ENCODE results near the gene LILRB1. TPM values are rescaled to one million over a fixed set of nuclear protein-coding genes. Genes with fewer than 3 reads are reported as not detected.
A peak's percentile ranks its signal among the peaks of the same experiment; 100 is the strongest.

Gene LILRB1
- total and polyA plus RNA-seq, 2 of the 13 experiments (the other 11 are each of a cell fraction or from before 2014, with no cell fraction given): not detected

DNA sequence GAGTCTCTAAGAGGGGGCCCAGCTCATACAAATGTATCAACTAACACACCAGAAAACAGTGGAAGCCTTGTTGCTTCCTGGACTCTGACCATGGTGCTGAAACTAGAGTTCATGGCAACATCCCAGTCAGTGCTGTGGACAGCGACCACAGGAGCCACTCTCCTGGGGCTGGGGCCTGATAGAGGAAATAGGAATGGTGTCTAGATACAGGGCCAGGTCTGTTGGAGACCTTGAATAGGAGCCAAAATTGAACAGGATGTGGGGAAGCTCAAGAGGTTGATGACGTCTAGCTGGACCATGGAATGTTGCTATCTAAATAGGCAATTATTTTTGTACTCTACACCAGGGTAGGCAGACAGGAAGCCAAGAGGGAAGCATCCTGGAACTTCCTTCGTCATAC is 54.2 kb downstream of the LILRB1 start (continued):
- TF ChIP-seq, protein P1, sequence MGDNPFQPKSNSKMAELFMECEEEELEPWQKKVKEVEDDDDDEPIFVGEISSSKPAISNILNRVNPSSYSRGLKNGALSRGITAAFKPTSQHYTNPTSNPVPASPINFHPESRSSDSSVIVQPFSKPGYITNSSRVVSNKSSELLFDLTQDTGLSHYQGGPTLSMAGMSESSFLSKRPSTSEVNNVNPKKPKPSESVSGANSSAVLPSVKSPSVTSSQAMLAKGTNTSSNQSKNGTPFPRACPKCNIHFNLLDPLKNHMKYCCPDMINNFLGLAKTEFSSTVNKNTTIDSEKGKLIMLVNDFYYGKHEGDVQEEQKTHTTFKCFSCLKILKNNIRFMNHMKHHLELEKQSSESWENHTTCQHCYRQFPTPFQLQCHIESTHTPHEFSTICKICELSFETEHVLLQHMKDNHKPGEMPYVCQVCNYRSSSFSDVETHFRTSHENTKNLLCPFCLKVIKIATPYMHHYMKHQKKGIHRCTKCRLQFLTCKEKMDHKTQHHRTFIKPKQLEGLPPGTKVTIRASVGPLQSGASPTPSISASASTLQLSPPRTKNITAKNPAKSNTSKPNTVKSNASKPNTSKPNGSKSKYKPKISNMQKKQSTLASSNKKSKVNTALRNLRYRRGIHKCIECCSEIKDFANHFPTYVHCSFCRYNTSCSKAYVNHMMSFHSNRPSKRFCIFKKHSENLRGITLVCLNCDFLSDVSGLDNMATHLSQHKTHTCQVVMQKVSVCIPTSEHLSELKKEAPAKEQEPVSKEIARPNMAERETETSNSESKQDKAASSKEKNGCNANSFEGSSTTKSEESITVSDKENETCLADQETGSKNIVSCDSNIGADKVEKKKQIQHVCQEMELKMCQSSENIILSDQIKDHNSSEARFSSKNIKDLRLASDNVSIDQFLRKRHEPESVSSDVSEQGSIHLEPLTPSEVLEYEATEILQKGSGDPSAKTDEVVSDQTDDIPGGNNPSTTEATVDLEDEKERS (CRISPR knock-in tag; IDR thresholded peaks at IDR 0.05): 0 out of 2 replicates have a peak, but pooled peaks have one; percentile 29
- TF ChIP-seq HOXD1 (CRISPR knock-in tag; IDR thresholded peaks at IDR 0.05) (0 out of 2 replicates have a peak, but pooled peaks have one; percentile 35), ZNF772 (CRISPR knock-in tag; IDR thresholded peaks at IDR 0.05) (peak; percentile 64; the same call in 1 of the 2 replicates), TBL1XR1 (IDR thresholded peaks at IDR 0.05; ENCODE audit: borderline replicate concordance, low read length, partially characterized antibody) (no peak), NCOA2 (CRISPR knock-in tag; IDR thresholded peaks at IDR 0.05) (peak; percentile 28; the same call in 1 of the 2 replicates), PPARG (CRISPR knock-in tag; conservative IDR thresholded peaks at IDR 0.05) (0 out of 2 replicates have a peak, but pooled peaks have one; percentile 30), GATAD1 (CRISPR knock-in tag; IDR thresholded peaks at IDR 0.05) (0 out of 2 replicates have a peak, but pooled peaks have one; percentile 44), FOXK1 (CRISPR knock-in tag; IDR thresholded peaks at IDR 0.05; ENCODE audit: borderline replicate concordance, low read depth) (peak; percentile 86; the same call in 1 of the 2 replicates), ZNF430 (CRISPR knock-in tag; IDR thresholded peaks at IDR 0.05) (peak; percentile 57; the same call in 1 of the 2 replicates), KDM3A (CRISPR knock-in tag; IDR thresholded peaks at IDR 0.05; ENCODE audit: low read depth) (no peak; the same call in 1 of the 2 replicates), HOXA5 (CRISPR knock-in tag; IDR thresholded peaks at IDR 0.05) (peak; percentile 92), ZNF383 (CRISPR knock-in tag; IDR thresholded peaks at IDR 0.05; ENCODE audit: borderline replicate concordance) (no peak), ZNF101 (CRISPR knock-in tag; IDR thresholded peaks at IDR 0.05; ENCODE audit: borderline replicate concordance, low read depth) (no peak), RARA (CRISPR knock-in tag; IDR thresholded peaks at IDR 0.05) (peak; percentile 61; the same call in 1 of the 2 replicates), NBN (conservative IDR thresholded peaks at IDR 0.05) (no peak), XBP1 (CRISPR knock-in tag; IDR thresholded peaks at IDR 0.05) (0 out of 2 replicates have a peak, but pooled peaks have one; percentile 44), HOXA9 (CRISPR knock-in tag; IDR thresholded peaks at IDR 0.05; ENCODE audit: borderline replicate concordance) (peak; percentile 41; the same call in 1 of the 2 replicates)
- TF ChIP-seq, protein P2, sequence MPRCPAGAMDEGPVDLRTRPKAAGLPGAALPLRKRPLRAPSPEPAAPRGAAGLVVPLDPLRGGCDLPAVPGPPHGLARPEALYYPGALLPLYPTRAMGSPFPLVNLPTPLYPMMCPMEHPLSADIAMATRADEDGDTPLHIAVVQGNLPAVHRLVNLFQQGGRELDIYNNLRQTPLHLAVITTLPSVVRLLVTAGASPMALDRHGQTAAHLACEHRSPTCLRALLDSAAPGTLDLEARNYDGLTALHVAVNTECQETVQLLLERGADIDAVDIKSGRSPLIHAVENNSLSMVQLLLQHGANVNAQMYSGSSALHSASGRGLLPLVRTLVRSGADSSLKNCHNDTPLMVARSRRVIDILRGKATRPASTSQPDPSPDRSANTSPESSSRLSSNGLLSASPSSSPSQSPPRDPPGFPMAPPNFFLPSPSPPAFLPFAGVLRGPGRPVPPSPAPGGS (CRISPR knock-in tag; IDR thresholded peaks at IDR 0.05): no peak
- TF ChIP-seq, protein P3, sequence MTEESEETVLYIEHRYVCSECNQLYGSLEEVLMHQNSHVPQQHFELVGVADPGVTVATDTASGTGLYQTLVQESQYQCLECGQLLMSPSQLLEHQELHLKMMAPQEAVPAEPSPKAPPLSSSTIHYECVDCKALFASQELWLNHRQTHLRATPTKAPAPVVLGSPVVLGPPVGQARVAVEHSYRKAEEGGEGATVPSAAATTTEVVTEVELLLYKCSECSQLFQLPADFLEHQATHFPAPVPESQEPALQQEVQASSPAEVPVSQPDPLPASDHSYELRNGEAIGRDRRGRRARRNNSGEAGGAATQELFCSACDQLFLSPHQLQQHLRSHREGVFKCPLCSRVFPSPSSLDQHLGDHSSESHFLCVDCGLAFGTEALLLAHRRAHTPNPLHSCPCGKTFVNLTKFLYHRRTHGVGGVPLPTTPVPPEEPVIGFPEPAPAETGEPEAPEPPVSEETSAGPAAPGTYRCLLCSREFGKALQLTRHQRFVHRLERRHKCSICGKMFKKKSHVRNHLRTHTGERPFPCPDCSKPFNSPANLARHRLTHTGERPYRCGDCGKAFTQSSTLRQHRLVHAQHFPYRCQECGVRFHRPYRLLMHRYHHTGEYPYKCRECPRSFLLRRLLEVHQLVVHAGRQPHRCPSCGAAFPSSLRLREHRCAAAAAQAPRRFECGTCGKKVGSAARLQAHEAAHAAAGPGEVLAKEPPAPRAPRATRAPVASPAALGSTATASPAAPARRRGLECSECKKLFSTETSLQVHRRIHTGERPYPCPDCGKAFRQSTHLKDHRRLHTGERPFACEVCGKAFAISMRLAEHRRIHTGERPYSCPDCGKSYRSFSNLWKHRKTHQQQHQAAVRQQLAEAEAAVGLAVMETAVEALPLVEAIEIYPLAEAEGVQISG (CRISPR knock-in tag; IDR thresholded peaks at IDR 0.05): peak; percentile 45; the same call in 1 of the 2 replicates
- TF ChIP-seq, protein P4, sequence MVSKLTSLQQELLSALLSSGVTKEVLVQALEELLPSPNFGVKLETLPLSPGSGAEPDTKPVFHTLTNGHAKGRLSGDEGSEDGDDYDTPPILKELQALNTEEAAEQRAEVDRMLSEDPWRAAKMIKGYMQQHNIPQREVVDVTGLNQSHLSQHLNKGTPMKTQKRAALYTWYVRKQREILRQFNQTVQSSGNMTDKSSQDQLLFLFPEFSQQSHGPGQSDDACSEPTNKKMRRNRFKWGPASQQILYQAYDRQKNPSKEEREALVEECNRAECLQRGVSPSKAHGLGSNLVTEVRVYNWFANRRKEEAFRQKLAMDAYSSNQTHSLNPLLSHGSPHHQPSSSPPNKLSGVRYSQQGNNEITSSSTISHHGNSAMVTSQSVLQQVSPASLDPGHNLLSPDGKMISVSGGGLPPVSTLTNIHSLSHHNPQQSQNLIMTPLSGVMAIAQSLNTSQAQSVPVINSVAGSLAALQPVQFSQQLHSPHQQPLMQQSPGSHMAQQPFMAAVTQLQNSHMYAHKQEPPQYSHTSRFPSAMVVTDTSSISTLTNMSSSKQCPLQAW (CRISPR knock-in tag; IDR thresholded peaks at IDR 0.05): peak; percentile 37; the same call in 1 of the 2 replicates
- TF ChIP-seq, protein P5, sequence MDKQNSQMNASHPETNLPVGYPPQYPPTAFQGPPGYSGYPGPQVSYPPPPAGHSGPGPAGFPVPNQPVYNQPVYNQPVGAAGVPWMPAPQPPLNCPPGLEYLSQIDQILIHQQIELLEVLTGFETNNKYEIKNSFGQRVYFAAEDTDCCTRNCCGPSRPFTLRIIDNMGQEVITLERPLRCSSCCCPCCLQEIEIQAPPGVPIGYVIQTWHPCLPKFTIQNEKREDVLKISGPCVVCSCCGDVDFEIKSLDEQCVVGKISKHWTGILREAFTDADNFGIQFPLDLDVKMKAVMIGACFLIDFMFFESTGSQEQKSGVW (CRISPR knock-in tag; IDR thresholded peaks at IDR 0.05; ENCODE audit: borderline replicate concordance): no peak

Measured in HepG2 (cell line).